Mucosa of rectum (tissue), 2 donors: ENCODE measurements around the gene PMM2.
A peak's percentile ranks its signal among the peaks of the same experiment; 100 is the strongest.
"Not testable (repeated sequence)": the region's sequence is repeated elsewhere in the genome, so short reads cannot be mapped to it uniquely, and the experiment has no call there.

Source experiments
- H3K27ac ChIP-seq, 2 donors: one replicate each; pipeline ENCODE4 v1.7.0; 2013; ENCODE audit warnings: inconsistent platforms in 2 of 2, low read depth in 2 of 2, low read length in 2 of 2
- H3K27me3 ChIP-seq, 2 donors: one replicate each; pipeline ENCODE4 v1.7.0; 2013; ENCODE audit warnings: low read length in 2 of 2; ENCODE audit not compliant: control insufficient read depth in 2 of 2, insufficient read depth in 2 of 2
- H3K36me3 ChIP-seq, 2 donors: one replicate each; pipeline ENCODE4 v1.7.0; 2013; ENCODE audit warnings: low read length in 2 of 2; ENCODE audit not compliant: control insufficient read depth in 2 of 2, insufficient read depth in 2 of 2
- H3K4me1 ChIP-seq, 2 donors: one replicate each; pipeline ENCODE4 v1.7.0; 2013; ENCODE audit warnings: low read length in 2 of 2, mild to moderate bottlenecking in 1 of 2; ENCODE audit not compliant: control insufficient read depth in 2 of 2, insufficient read depth in 2 of 2
- H3K4me3 ChIP-seq, 2 donors: one replicate each; pipeline ENCODE4 v1.7.0; 2013; ENCODE audit warnings: low read length in 2 of 2
- H3K9ac ChIP-seq, 2 donors: one replicate each; pipeline ENCODE4 v1.7.0; 2013; ENCODE audit warnings: low read length in 2 of 2, low read depth in 1 of 2, mild to moderate bottlenecking in 1 of 2
- H3K9me3 ChIP-seq, 2 donors: one replicate each; pipeline ENCODE4 v1.7.0; 2013; ENCODE audit warnings: low read length in 2 of 2; ENCODE audit not compliant: control insufficient read depth in 2 of 2
- donor health status: healthy.
- donor health status: Normal muscosa, but diverticular disease.

The PMM2 gene

GRCh38 chr16:8866118-8866883 is 68.7 kb downstream of the PMM2 start:
- peak overlapping the region; percentile 74 to 89 for H3K4me3 ChIP-seq
- H3K27me3 ChIP-seq: no peaks in the 10 kb centered on the region
- H3K36me3 ChIP-seq: no peaks in the 10 kb centered on the region
- H3K4me1 ChIP-seq: peaks cover 44 to 48% of the 10 kb centered on the region in 2 donors
- peak overlapping the region in 1 of 2 donors; percentile 92 for H3K27ac ChIP-seq
- no peaks in the 10 kb centered on the region for H3K9me3 ChIP-seq
- H3K9ac ChIP-seq: peak overlapping the region in 1 of 2 donors; percentile 74

- Histone ChIP-seq H3K9ac (peak overlapping the region; percentile 74 to 84), H3K4me1 (peaks cover 44 to 48% of the 10 kb centered on the region in 2 donors), H3K9me3 (no peaks in the 10 kb centered on the region)
Observed at GRCh38 chr16:8866884-8867215, 69.2 kb downstream of the PMM2 start.

GRCh38 chr16:8867216-8867931 is 69.7 kb downstream of the PMM2 start:
- H3K36me3 ChIP-seq: no peaks in the 10 kb centered on the region
- H3K9me3 ChIP-seq: no peaks in the 10 kb centered on the region
- H3K4me3 ChIP-seq: peak overlapping the region; percentile 74 to 89
- H3K9ac ChIP-seq: peak overlapping the region; percentile 74 to 84
- peaks cover 43 to 48% of the 10 kb centered on the region in 2 donors for H3K4me1 ChIP-seq
- H3K27ac ChIP-seq: peak overlapping the region; percentile 84 to 92
- H3K27me3 ChIP-seq: no peaks in the 10 kb centered on the region

More at GRCh38 chr16:8866884-8867215, 69.2 kb downstream of the PMM2 start:
- Histone ChIP-seq H3K36me3 (no peaks in the 10 kb centered on the region), H3K27ac (peak overlapping the region; percentile 84 to 92), H3K27me3 (no peaks in the 10 kb centered on the region), H3K4me3 (peak overlapping the region; percentile 74 to 89)

GRCh38 chr16:8867932-8868415 is 70.3 kb downstream of the PMM2 start:
- H3K36me3 ChIP-seq: no peaks in the 10 kb centered on the region
- no peaks in the 10 kb centered on the region for H3K27me3 ChIP-seq
- H3K4me3 ChIP-seq: peak overlapping the region; percentile 74 to 89
- peak overlapping the region; percentile 74 to 84 for H3K9ac ChIP-seq
- no peaks in the 10 kb centered on the region for H3K9me3 ChIP-seq
- H3K4me1 ChIP-seq: peaks cover 39 to 48% of the 10 kb centered on the region in 2 donors
- peak overlapping the region; percentile 84 to 92 for H3K27ac ChIP-seq

- Histone ChIP-seq H3K27ac (peak within 1 kb of the TSS; percentile 84 to 92), H3K4me3 (peak within 1 kb of the TSS; percentile 74 to 89), H3K9me3 (no peaks in the 10 kb centered on the region), H3K27me3 (no peaks in the 10 kb centered on the region), H3K4me1 (peaks cover 34 to 41% of the 10 kb centered on the region in 2 donors), H3K36me3 (no peaks in the 10 kb centered on the region), H3K9ac (peak within 1 kb of the TSS; percentile 74 to 84)
Observed at GRCh38 chr16:8868416-8869211, 71.0 kb downstream of the PMM2 start, which contains the start of gene CARHSP1. Gene CARHSP1, minus strand, starts transcription at chr16:8869006. Its CDS starts 9,678 bp downstream, at chr16:8859328.

GRCh38 chr16:8869212-8869987 is 71.8 kb downstream of the PMM2 start:
- peak overlapping the region; percentile 61 to 70 for H3K9ac ChIP-seq
- no peaks in the 10 kb centered on the region for H3K9me3 ChIP-seq
- H3K4me1 ChIP-seq: peaks cover 26 to 33% of the 10 kb centered on the region in 2 donors
- H3K27ac ChIP-seq: peak overlapping the region; percentile 70 to 75
- peak overlapping the region; percentile 72 to 78 for H3K4me3 ChIP-seq
- no peaks in the 10 kb centered on the region for H3K36me3 ChIP-seq
- no peaks in the 10 kb centered on the region for H3K27me3 ChIP-seq

- not testable (repeated sequence) for H3K27me3 ChIP-seq, H3K9me3 ChIP-seq, H3K27ac ChIP-seq, H3K4me3 ChIP-seq, H3K36me3 ChIP-seq
- Histone ChIP-seq H3K4me1 (peaks cover 23 to 28% of the 10 kb centered on the region in 2 donors), H3K9ac (peak overlapping the region in 1 of 2 donors; percentile 61)
Observed at GRCh38 chr16:8869988-8870241, 72.3 kb downstream of the PMM2 start.

GRCh38 chr16:8872071-8872470 is 74.4 kb downstream of the PMM2 start:
- Histone ChIP-seq H3K4me3 (no peak overlapping the region), H3K27ac (no peak overlapping the region), H3K9me3 (no peaks in the 10 kb centered on the region), H3K36me3 (no peaks in the 10 kb centered on the region), H3K9ac (no peak overlapping the region), H3K4me1 (peaks cover 16 to 17% of the 10 kb centered on the region in 2 donors), H3K27me3 (no peaks in the 10 kb centered on the region)

- peaks cover 6 to 7% of the 10 kb centered on the region in 2 donors for H3K4me1 ChIP-seq
- no peak overlapping the region for H3K27ac ChIP-seq
- H3K36me3 ChIP-seq: no peaks in the 10 kb centered on the region
- H3K4me3 ChIP-seq: no peak overlapping the region
- no peaks in the 10 kb centered on the region for H3K9me3 ChIP-seq
- H3K27me3 ChIP-seq: no peaks in the 10 kb centered on the region
- no peak overlapping the region for H3K9ac ChIP-seq
Observed at GRCh38 chr16:8872967-8873865, 75.6 kb downstream of the PMM2 start.
